Tibial nerve (tissue), 4 donors: ENCODE data around the gene RPL19.

ENCODE experiments used
- CTCF ChIP-seq, 5 experiments: fragments of 200-600 bp in 3 of 5; fragments of 450-650 bp in 2 of 5; sonication (generic) in 3 of 5; IDR thresholded peaks; one replicate each; pipeline ENCODE4 v1.5.1; 2016 to 2019; ENCODE audit warnings: antibody characterized with exemption in 5 of 5, mild to moderate bottlenecking in 3 of 5, moderate library complexity in 2 of 5
- EP300 ChIP-seq, 2 donors: sonication (generic); formaldehyde crosslinking; IDR thresholded peaks; one replicate each; pipeline ENCODE4 v1.6.1; 2017; ENCODE audit warnings: antibody characterized with exemption in 2 of 2, mild to moderate bottlenecking in 1 of 2

GRCh38 chr17:39153599-39154051, 46.5 kb upstream of the RPL19 start:
- TF ChIP-seq CTCF (IDR thresholded peaks at IDR 0.05): peak in 3 of 5 experiments; percentile 16 to 44 (median 36)
- TF ChIP-seq EP300 (IDR thresholded peaks at IDR 0.05): peak; percentile 39 to 80
